ENCODE data around the gene GCLM. TPM values are rescaled to one million over a fixed set of nuclear protein-coding genes. Genes with fewer than 3 reads are reported as not detected.

Gene GCLM
- total RNA-seq, 1 experiment from 2014 or later: 26.3 TPM

DNA sequence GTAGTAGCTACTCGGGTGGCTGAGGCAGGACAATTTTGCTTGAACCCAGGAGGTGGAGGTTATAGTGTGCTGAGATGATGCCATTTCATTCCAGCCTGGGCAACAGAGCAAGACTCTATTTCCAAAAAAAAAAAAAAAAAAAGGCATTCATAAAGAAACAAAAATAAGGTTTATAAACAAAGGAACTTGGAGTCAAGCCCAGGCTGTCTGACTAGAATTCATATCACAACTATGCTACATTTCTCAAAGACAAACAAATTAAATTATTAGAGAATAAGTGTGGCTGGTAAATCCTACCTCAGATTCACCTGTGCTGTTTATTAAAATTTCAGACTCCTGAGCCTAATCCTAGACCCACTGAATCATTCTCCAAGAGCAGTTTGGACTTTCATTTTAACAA, 4.2 kb downstream of the GCLM start:
- intact Hi-C loops (cut with micrococcal nuclease): loop anchor here (5.0 kb wide), 1 partner anchor 122 kb away; no protein-coding TSS in a partner anchor
- ChIA-PET POLR2A (ENCODE audit: unreplicated experiment) (no interaction called here), CTCF (interaction anchor here (0.6 kb wide), 1 partner anchor 491 kb away, joined by 3 read pairs; no protein-coding TSS in a partner anchor)
- Histone ChIP-seq H3K4me2 (ENCODE audit: low read length) (peak overlapping the region; percentile 20), H3F3A (ENCODE audit: low read length, unreplicated experiment) (peaks cover 1% of the 10 kb centered on the region), H3K27me3 (ENCODE audit: low read length) (no peaks in the 10 kb centered on the region), H4K20me1 (ENCODE audit: low read length) (peaks cover 53% of the 10 kb centered on the region), H3K9me3 (ENCODE audit: low read length) (no peaks in the 10 kb centered on the region), H3K79me2 (ENCODE audit: low read length) (peaks cover 82% of the 10 kb centered on the region), H3K9me2 (replicated peaks; ENCODE audit: low read length) (no peaks in the 10 kb centered on the region), H3K9ac (ENCODE audit: low read length) (no peak overlapping the region), H2AFZ (ENCODE audit: low read length) (no peak overlapping the region), H3K27ac (ENCODE audit: low read length) (no peak overlapping the region), H3K4me3 (ENCODE audit: low read length) (no peak overlapping the region), H3K4me1 (ENCODE audit: insufficient read depth, low read length) (peaks cover 34% of the 10 kb centered on the region), H3K36me3 (ENCODE audit: low read depth, low read length) (peaks cover 29% of the 10 kb centered on the region)
- TF ChIP-seq, protein P1, sequence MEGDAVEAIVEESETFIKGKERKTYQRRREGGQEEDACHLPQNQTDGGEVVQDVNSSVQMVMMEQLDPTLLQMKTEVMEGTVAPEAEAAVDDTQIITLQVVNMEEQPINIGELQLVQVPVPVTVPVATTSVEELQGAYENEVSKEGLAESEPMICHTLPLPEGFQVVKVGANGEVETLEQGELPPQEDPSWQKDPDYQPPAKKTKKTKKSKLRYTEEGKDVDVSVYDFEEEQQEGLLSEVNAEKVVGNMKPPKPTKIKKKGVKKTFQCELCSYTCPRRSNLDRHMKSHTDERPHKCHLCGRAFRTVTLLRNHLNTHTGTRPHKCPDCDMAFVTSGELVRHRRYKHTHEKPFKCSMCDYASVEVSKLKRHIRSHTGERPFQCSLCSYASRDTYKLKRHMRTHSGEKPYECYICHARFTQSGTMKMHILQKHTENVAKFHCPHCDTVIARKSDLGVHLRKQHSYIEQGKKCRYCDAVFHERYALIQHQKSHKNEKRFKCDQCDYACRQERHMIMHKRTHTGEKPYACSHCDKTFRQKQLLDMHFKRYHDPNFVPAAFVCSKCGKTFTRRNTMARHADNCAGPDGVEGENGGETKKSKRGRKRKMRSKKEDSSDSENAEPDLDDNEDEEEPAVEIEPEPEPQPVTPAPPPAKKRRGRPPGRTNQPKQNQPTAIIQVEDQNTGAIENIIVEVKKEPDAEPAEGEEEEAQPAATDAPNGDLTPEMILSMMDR (conservative IDR thresholded peaks at IDR 0.05; ENCODE audit: low read depth, low read length): no peak
- TF ChIP-seq EZH2phosphoT487 (IDR thresholded peaks at IDR 0.05; ENCODE audit: borderline replicate concordance, low read length) (no peak), EZH2 (IDR thresholded peaks at IDR 0.05; ENCODE audit: low read length, unreplicated experiment) (no peak)
- no TSS peak for BruUV-seq (replicated peaks)
- ATAC-seq: no peak
- DNase-seq: no peak

DNA sequence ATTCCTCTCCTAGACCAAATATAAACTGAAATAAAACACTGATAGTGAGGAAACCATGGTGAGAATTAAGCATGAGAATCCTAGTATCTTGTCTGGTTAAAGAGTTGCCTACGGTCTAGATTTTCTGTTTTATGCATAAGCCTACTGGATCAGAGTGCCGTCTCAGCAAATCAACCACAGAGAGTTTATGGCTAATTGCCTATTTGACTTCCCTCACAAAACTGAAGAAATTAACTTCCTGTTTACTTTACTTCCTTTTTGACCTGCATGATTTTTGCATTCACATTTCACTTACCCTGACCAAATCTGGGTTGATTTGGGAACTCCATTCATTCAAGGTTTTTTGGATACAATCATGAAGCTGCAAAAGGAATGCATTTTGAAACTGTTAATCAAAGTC, 5.0 kb downstream of the GCLM start:
- peaks cover 82% of the 10 kb centered on the region for H3K79me2 ChIP-seq (ENCODE audit: low read length)
- H3K27ac ChIP-seq (ENCODE audit: low read length): no peak overlapping the region
- H3K9me2 ChIP-seq (replicated peaks; ENCODE audit: low read length): no peaks in the 10 kb centered on the region
- BruUV-seq (replicated peaks): no TSS peak
- H3K4me3 ChIP-seq (ENCODE audit: low read length): no peak overlapping the region
- H3K9me3 ChIP-seq (ENCODE audit: low read length): no peaks in the 10 kb centered on the region
- no peak overlapping the region for H3K4me2 ChIP-seq (ENCODE audit: low read length)
- no peak for TF ChIP-seq EZH2phosphoT487 (IDR thresholded peaks at IDR 0.05; ENCODE audit: borderline replicate concordance, low read length)
- no peak for TF ChIP-seq EZH2 (IDR thresholded peaks at IDR 0.05; ENCODE audit: low read length, unreplicated experiment)
- TF ChIP-seq, protein P1 (conservative IDR thresholded peaks at IDR 0.05; ENCODE audit: low read depth, low read length): no peak
- CTCF ChIA-PET: interaction anchor here (0.6 kb wide), 1 partner anchor 492 kb away, joined by 3 read pairs; no protein-coding TSS in a partner anchor
- H3K4me1 ChIP-seq (ENCODE audit: insufficient read depth, low read length): peaks cover 30% of the 10 kb centered on the region
- no peaks in the 10 kb centered on the region for H3K27me3 ChIP-seq (ENCODE audit: low read length)
- no peaks in the 10 kb centered on the region for H3F3A ChIP-seq (ENCODE audit: low read length, unreplicated experiment)
- POLR2A ChIA-PET (ENCODE audit: unreplicated experiment): interaction anchor here (0.6 kb wide), 1 partner anchor 25 kb away, joined by 5 read pairs; the partner anchor contains the start of gene DNTTIP2
- intact Hi-C loops (cut with micrococcal nuclease): no loop called here
- DNase-seq: no peak
- H4K20me1 ChIP-seq (ENCODE audit: low read length): peaks cover 53% of the 10 kb centered on the region
- H3K36me3 ChIP-seq (ENCODE audit: low read depth, low read length): peaks cover 37% of the 10 kb centered on the region
- no peak overlapping the region for H3K9ac ChIP-seq (ENCODE audit: low read length)
- H2AFZ ChIP-seq (ENCODE audit: low read length): no peak overlapping the region
- ATAC-seq: no peak

DNA sequence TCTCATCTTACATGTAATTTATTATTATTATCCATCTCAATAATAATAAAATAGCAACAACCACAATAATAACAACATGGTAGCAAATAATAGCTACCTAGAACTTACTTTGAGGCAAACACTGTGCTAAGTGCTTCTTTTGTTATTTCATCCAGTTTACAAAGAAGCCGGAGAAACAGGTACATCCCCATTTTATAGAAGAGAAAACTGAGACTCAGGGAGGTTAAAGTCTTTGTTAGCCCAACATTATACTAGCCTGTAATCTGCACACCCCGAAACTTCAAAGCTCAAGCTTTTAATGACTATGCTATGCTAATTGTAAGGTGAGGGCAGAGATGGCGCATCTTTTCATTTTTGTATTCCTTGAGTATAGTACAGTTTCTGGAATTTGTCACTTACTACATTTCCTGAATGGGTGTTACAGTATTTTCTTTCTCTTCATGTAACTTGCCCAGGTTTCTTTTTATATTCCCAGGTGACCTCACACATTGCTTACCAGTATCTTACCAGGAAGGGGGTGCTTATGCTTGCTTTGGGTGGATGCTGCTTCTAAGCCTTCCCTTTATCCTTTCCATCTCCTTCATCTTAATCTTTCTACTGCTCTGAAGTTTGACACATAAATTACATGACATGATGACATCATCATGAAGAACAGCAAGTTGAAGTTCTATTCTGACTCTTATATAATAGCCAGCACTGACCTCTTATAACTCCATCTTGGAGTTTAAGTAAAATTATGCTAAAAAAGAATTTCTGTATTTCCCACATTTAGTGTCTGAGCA, 8.3 kb downstream of the GCLM start:
- no peak overlapping the region for H3K9ac ChIP-seq (ENCODE audit: low read length)
- ChIA-PET POLR2A (ENCODE audit: unreplicated experiment) (no interaction called here), CTCF (no interaction called here)
- no TSS peak for BruUV-seq (replicated peaks)
- peaks cover 51% of the 10 kb centered on the region for H3K79me2 ChIP-seq (ENCODE audit: low read length)
- peaks cover 55% of the 10 kb centered on the region for H3K36me3 ChIP-seq (ENCODE audit: low read depth, low read length)
- TF ChIP-seq, protein P1 (conservative IDR thresholded peaks at IDR 0.05; ENCODE audit: low read depth, low read length): no peak
- TF ChIP-seq EZH2 (IDR thresholded peaks at IDR 0.05; ENCODE audit: low read length, unreplicated experiment): no peak
- no peak for TF ChIP-seq EZH2phosphoT487 (IDR thresholded peaks at IDR 0.05; ENCODE audit: borderline replicate concordance, low read length)
- H3K27ac ChIP-seq (ENCODE audit: low read length): no peak overlapping the region
- H3F3A ChIP-seq (ENCODE audit: low read length, unreplicated experiment): no peaks in the 10 kb centered on the region
- no peaks in the 10 kb centered on the region for H3K9me2 ChIP-seq (replicated peaks; ENCODE audit: low read length)
- peaks cover 26% of the 10 kb centered on the region for H4K20me1 ChIP-seq (ENCODE audit: low read length)
- intact Hi-C loops (cut with micrococcal nuclease): no loop called here
- no peaks in the 10 kb centered on the region for H3K9me3 ChIP-seq (ENCODE audit: low read length)
- no peak overlapping the region for H3K4me3 ChIP-seq (ENCODE audit: low read length)
- DNase-seq: no peak
- no peak for ATAC-seq
- H3K27me3 ChIP-seq (ENCODE audit: low read length): no peaks in the 10 kb centered on the region
- no peak overlapping the region for H2AFZ ChIP-seq (ENCODE audit: low read length)
- H3K4me2 ChIP-seq (ENCODE audit: low read length): no peak overlapping the region
- H3K4me1 ChIP-seq (ENCODE audit: insufficient read depth, low read length): peaks cover 17% of the 10 kb centered on the region
